Trophoblast cell (in vitro differentiated cells and primary cell): Measurements from ENCODE around the gene NPL.

Experiments used
- DNase-seq, 2 donors: peaks; one replicate each; pipeline ENCODE4 v3.0.0-alpha.2; 2016
- H2AFZ ChIP-seq: 2 replicates; pipeline ENCODE4 v1.6.1; 2013; ENCODE audit warnings: low read length, moderate library complexity, mild to moderate bottlenecking; ENCODE audit not compliant: insufficient read depth, poor library complexity
- H2AK5ac ChIP-seq: 2 replicates; pipeline ENCODE4 v1.6.1; 2013; ENCODE audit warnings: mild to moderate bottlenecking, low read length
- H2BK120ac ChIP-seq: 2 replicates; pipeline ENCODE4 v1.6.1; 2013; ENCODE audit warnings: low read length, mild to moderate bottlenecking, moderate library complexity; ENCODE audit not compliant: insufficient read depth, poor library complexity
- H2BK12ac ChIP-seq: 2 replicates; pipeline ENCODE4 v1.6.1; 2013; ENCODE audit warnings: mild to moderate bottlenecking, low read length, moderate library complexity
- H2BK5ac ChIP-seq: 2 replicates; pipeline ENCODE4 v1.6.1; 2013; ENCODE audit warnings: low read length, low read depth, moderate library complexity, mild to moderate bottlenecking; ENCODE audit not compliant: poor library complexity
- H3K14ac ChIP-seq: 2 replicates; pipeline ENCODE4 v1.6.1; 2013; ENCODE audit warnings: mild to moderate bottlenecking, low read length
- H3K18ac ChIP-seq: 2 replicates; pipeline ENCODE4 v1.6.1; 2013; ENCODE audit warnings: mild to moderate bottlenecking, low read length
- H3K23ac ChIP-seq: 2 replicates; pipeline ENCODE4 v1.6.1; 2013; ENCODE audit warnings: low read length
- H3K27ac ChIP-seq: 2 replicates; pipeline ENCODE4 v1.5.1; 2013; ENCODE audit warnings: low read depth, mild to moderate bottlenecking, inconsistent platforms, low read length, moderate library complexity
- H3K27me3 ChIP-seq: 2 replicates; pipeline ENCODE4 v1.6.1; 2013; ENCODE audit warnings: inconsistent platforms, mild to moderate bottlenecking, low read length, moderate library complexity; ENCODE audit not compliant: insufficient read depth
- H3K36me3 ChIP-seq, 2 experiments: 1 replicate in 1 of 2; 2 replicates in 1 of 2; pipeline ENCODE4 v1.6.1; 2013; ENCODE audit warnings: low read length in 2 of 2, mild to moderate bottlenecking in 2 of 2, moderate library complexity in 1 of 2; ENCODE audit not compliant: insufficient read depth in 2 of 2, control insufficient read depth in 1 of 2
- H3K4ac ChIP-seq: 2 replicates; pipeline ENCODE4 v1.6.1; 2013; ENCODE audit warnings: low read depth, mild to moderate bottlenecking, low read length, moderate library complexity
- H3K4me1 ChIP-seq, 2 experiments: 1 replicate in 1 of 2; 2 replicates in 1 of 2; pipeline ENCODE4 v1.6.1; 2013; ENCODE audit warnings: low read length in 2 of 2, mild to moderate bottlenecking in 2 of 2, moderate library complexity in 1 of 2; ENCODE audit not compliant: insufficient read depth in 2 of 2, control insufficient read depth in 1 of 2
- H3K4me2 ChIP-seq: 2 replicates; pipeline ENCODE4 v1.6.1; 2013; ENCODE audit warnings: inconsistent platforms, mild to moderate bottlenecking, low read length, moderate library complexity
- H3K4me3 ChIP-seq: 2 replicates; pipeline ENCODE4 v1.5.1; 2013; ENCODE audit warnings: mild to moderate bottlenecking, low read depth, low read length, inconsistent platforms
- H3K79me1 ChIP-seq: one replicate; pipeline ENCODE4 v1.6.1; 2013; ENCODE audit warnings: low read length
- H3K79me2 ChIP-seq: 2 replicates; pipeline ENCODE4 v1.6.1; 2013; ENCODE audit warnings: low read length, mild to moderate bottlenecking; ENCODE audit not compliant: control insufficient read depth, insufficient read depth, poor library complexity
- H3K9ac ChIP-seq: 2 replicates; pipeline ENCODE4 v1.6.1; 2013; ENCODE audit warnings: mild to moderate bottlenecking, low read length
- H3K9me3 ChIP-seq: 2 replicates; pipeline ENCODE4 v1.6.1; 2013; ENCODE audit warnings: low read depth, mild to moderate bottlenecking, control low read depth, inconsistent platforms, low read length; ENCODE audit not compliant: insufficient read depth
- H4K12ac ChIP-seq: 2 replicates; pipeline ENCODE4 v1.6.1; 2013; ENCODE audit warnings: low read depth, mild to moderate bottlenecking, low read length, moderate library complexity
- H4K8ac ChIP-seq: 2 replicates; pipeline ENCODE4 v1.6.1; 2013; ENCODE audit warnings: low read depth, mild to moderate bottlenecking, low read length, moderate library complexity
- H4K91ac ChIP-seq: one replicate; pipeline ENCODE4 v1.6.1; 2013; ENCODE audit warnings: low read depth, mild to moderate bottlenecking, low read length, moderate library complexity
- WGBS: extraction: QIAGEN DNeasy Blood & Tissue Kit; methylation state at CpG from one replicate; pipeline ENCODE4 v1.1.7; 2013; ENCODE audit warnings: missing lambda C conversion rate; ENCODE audit not compliant: insufficient read length, insufficient coverage; ENCODE audit errors: extremely low coverage; 5-methylcytosine and 5-hydroxymethylcytosine counted together

Gene NPL

DNA sequence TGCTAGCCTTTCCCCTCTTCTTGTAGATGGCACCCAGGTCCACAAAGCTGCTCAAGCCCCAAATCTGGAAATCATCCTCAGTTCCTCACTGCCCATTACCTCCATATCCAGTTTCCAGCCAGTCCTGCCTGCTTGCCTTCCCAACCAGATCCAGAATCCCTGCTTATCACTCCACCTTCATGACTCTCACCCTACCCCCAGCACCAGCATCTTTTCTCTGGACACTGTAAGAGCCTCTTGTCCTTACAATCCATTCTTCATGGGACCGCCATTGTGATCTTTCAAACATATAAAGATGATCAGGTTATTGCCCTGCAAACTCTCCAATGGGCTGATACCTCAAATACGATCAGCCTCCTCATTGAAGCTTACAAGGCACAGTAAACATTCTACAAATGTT is 23.5 kb upstream of the NPL start:
- no CpG with 5 or more reads among the region's 2 CpGs for WGBS
- Histone ChIP-seq H3K18ac (no peak overlapping the region), H3K4me2 (no peak overlapping the region), H3K9me3 (peaks cover 2% of the 10 kb centered on the region), H4K91ac (no peak overlapping the region), H2BK12ac (no peak overlapping the region), H2BK5ac (no peak overlapping the region), H3K4me3 (no peak overlapping the region), H3K4ac (no peak overlapping the region), H3K23ac (no peak overlapping the region), H2BK120ac (no peak overlapping the region), H4K12ac (no peak overlapping the region), H4K8ac (no peak overlapping the region), H3K27ac (no peak overlapping the region), H3K9ac (no peak overlapping the region), H3K4me1 (no peaks in the 10 kb centered on the region), H2AK5ac (no peak overlapping the region), H3K36me3 (no peaks in the 10 kb centered on the region), H2AFZ (no peak overlapping the region), H3K27me3 (no peaks in the 10 kb centered on the region), H3K14ac (no peak overlapping the region), H3K79me2 (no peaks in the 10 kb centered on the region), H3K79me1 (peaks cover 3% of the 10 kb centered on the region)
- DNase-seq, result peak; percentile 67 to 82

DNA sequence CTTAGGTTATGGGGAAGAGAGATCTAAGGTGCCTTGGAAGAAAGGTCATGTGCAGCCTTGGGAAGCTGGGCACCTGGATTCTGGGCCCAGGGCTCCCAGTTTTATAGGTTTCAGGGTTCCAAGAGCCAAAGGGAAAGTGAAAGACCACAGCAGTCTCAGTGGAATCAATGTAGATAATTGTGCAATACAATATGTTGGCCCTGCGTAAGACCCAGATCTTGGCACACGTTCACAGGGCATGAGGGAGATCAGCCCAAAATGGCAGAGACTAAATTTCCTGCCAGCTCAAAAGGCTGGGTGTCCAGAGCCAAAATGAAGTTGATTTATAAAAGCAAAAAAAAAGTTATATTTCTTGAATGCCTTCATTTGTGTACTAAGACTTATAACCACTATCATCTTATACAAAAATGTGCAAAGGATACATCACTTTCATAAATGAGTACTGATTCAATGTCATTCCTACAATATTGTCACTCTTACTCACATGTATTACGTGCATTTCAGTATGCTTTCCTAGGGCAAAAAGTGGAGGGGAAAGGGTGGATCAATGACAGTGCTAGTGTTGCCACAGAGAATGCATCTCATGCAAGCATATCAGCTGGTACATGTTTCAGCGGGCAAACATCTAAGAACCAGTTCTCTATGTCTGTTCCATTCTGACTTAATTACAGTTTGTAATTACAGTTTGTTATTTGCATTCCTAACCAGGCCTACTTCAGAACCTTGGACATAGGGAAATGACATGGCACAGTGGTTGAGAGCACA is 22.5 kb upstream of the NPL start:
- Histone ChIP-seq H3K9me3 (no peaks in the 10 kb centered on the region), H2AFZ (no peak overlapping the region)
- WGBS, result no CpG with 5 or more reads among the region's 4 CpGs

GRCh38 chr1:182768963-182769362 is 20.6 kb upstream of the NPL start:
- no peaks in the 10 kb centered on the region for H3K4me1 ChIP-seq
- H2BK12ac ChIP-seq, result no peak overlapping the region
- H3K4me2 ChIP-seq, result no peak overlapping the region
- H3K23ac ChIP-seq, result no peak overlapping the region
- no peak overlapping the region for H2AFZ ChIP-seq
- no peaks in the 10 kb centered on the region for H3K36me3 ChIP-seq
- H2BK120ac ChIP-seq, result no peak overlapping the region
- H3K4me3 ChIP-seq, result no peak overlapping the region
- no peak overlapping the region for H2AK5ac ChIP-seq
- no peak overlapping the region for H2BK5ac ChIP-seq
- no peaks in the 10 kb centered on the region for H3K79me1 ChIP-seq
- DNase-seq, result no peak
- no peak overlapping the region for H3K9ac ChIP-seq
- H4K12ac ChIP-seq, result no peak overlapping the region
- no peaks in the 10 kb centered on the region for H3K9me3 ChIP-seq
- no peak overlapping the region for H3K27ac ChIP-seq
- no peaks in the 10 kb centered on the region for H3K27me3 ChIP-seq
- no CpG with 5 or more reads among the region's 2 CpGs for WGBS
- H4K8ac ChIP-seq, result no peak overlapping the region
- no peak overlapping the region for H3K18ac ChIP-seq
- H3K4ac ChIP-seq, result no peak overlapping the region
- no peak overlapping the region for H3K14ac ChIP-seq
- no peaks in the 10 kb centered on the region for H3K79me2 ChIP-seq
- no peak overlapping the region for H4K91ac ChIP-seq

More for the DNA sequence above, 22.5 kb upstream of the NPL start:
- no peak overlapping the region for H3K23ac ChIP-seq
- no peak overlapping the region for H3K27ac ChIP-seq
- no peak overlapping the region for H4K12ac ChIP-seq
- H3K4ac ChIP-seq, result no peak overlapping the region
- H3K27me3 ChIP-seq, result no peaks in the 10 kb centered on the region
- H4K91ac ChIP-seq, result no peak overlapping the region
- no peak overlapping the region for H4K8ac ChIP-seq
- no peaks in the 10 kb centered on the region for H3K79me2 ChIP-seq
- no peak overlapping the region for H2BK12ac ChIP-seq
- no peak overlapping the region for H3K18ac ChIP-seq
- no peak overlapping the region for H2BK5ac ChIP-seq
- no peaks in the 10 kb centered on the region for H3K36me3 ChIP-seq
- H3K79me1 ChIP-seq, result no peaks in the 10 kb centered on the region
- no peak overlapping the region for H3K4me2 ChIP-seq
- no peak overlapping the region for H2BK120ac ChIP-seq
- H3K4me1 ChIP-seq, result no peaks in the 10 kb centered on the region
- no peak overlapping the region for H2AK5ac ChIP-seq
- H3K9ac ChIP-seq, result no peak overlapping the region
- no peak overlapping the region for H3K14ac ChIP-seq
- peak; percentile 70 to 86 for DNase-seq
- no peak overlapping the region for H3K4me3 ChIP-seq

DNA sequence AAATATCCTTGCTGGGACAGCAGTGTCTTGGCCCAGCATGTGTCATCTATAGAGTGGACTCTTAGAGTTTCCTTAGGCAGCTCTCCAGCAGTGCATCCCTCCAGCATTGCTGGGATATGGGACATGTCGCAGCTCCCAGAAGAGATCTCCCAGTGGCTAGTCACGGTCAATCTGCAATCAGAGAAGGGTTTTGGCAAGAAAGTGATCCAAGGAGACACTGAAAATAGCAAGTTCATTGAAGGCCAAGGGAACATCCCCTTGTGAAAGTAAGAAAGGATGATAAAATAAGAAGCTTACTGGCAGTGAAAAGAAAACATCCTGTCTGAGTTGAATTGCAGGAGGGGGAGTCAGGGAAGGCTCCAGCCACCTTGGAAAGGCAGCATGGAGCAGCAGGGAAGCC is 19.3 kb upstream of the NPL start:
- no peaks in the 10 kb centered on the region for H3K9me3 ChIP-seq
- H4K12ac ChIP-seq, result no peak overlapping the region
- H3K36me3 ChIP-seq, result no peaks in the 10 kb centered on the region
- no peak overlapping the region for H3K14ac ChIP-seq
- no peak overlapping the region for H2AFZ ChIP-seq
- no peak overlapping the region for H3K4me3 ChIP-seq
- DNase-seq, result no peak
- no peak overlapping the region for H4K91ac ChIP-seq
- H3K23ac ChIP-seq, result no peak overlapping the region
- no peaks in the 10 kb centered on the region for H3K4me1 ChIP-seq
- H2BK120ac ChIP-seq, result no peak overlapping the region
- H3K27me3 ChIP-seq, result no peaks in the 10 kb centered on the region
- H2BK5ac ChIP-seq, result no peak overlapping the region
- H3K4ac ChIP-seq, result no peak overlapping the region
- no peak overlapping the region for H3K18ac ChIP-seq
- no peak overlapping the region for H2BK12ac ChIP-seq
- no peaks in the 10 kb centered on the region for H3K79me1 ChIP-seq
- H2AK5ac ChIP-seq, result no peak overlapping the region
- H3K9ac ChIP-seq, result no peak overlapping the region
- H3K79me2 ChIP-seq, result no peaks in the 10 kb centered on the region
- H3K4me2 ChIP-seq, result no peak overlapping the region
- H3K27ac ChIP-seq, result no peak overlapping the region
- WGBS, result no CpG with 5 or more reads among the region's 2 CpGs
- H4K8ac ChIP-seq, result no peak overlapping the region
